HEK293 (cell line): ENCODE measurements around the gene NOP9.

Experiments
- ATF2 ChIP-seq: fragments of 450-650 bp; formaldehyde crosslinking; IDR thresholded peaks from 2 replicates; pipeline ENCODE4 v1.5.1; 2016; ENCODE audit warnings: missing biosample characterization, missing genetic modification characterization, low read depth
- BCL6B ChIP-seq: fragments of 450-650 bp; formaldehyde crosslinking; IDR thresholded peaks from 2 replicates; pipeline ENCODE4 v1.5.1; 2017; ENCODE audit warnings: missing biosample characterization, missing genetic modification characterization
- REST ChIP-seq: fragments of 450-650 bp; formaldehyde crosslinking; IDR thresholded peaks from 2 replicates; pipeline ENCODE4 v1.5.1; 2016; ENCODE audit warnings: missing biosample characterization, missing genetic modification characterization
- ZBTB49 ChIP-seq: fragments of 450-650 bp; formaldehyde crosslinking; IDR thresholded peaks from 2 replicates; pipeline ENCODE4 v1.5.1; 2016; ENCODE audit warnings: missing biosample characterization, missing genetic modification characterization, low read depth
- ZNF501 ChIP-seq: fragments of 450-650 bp; formaldehyde crosslinking; IDR thresholded peaks from 2 replicates; pipeline ENCODE4 v1.5.1; 2016; ENCODE audit warnings: missing biosample characterization, missing genetic modification characterization
- ZNF514 ChIP-seq: fragments of 450-650 bp; formaldehyde crosslinking; IDR thresholded peaks from 2 replicates; pipeline ENCODE4 v1.5.1; 2016; ENCODE audit warnings: missing biosample characterization, missing genetic modification characterization

- TF ChIP-seq ZBTB49 (tag by site-specific recombination): no peak
- no peak for TF ChIP-seq REST (tag by site-specific recombination)
- no peak for TF ChIP-seq ATF2 (tag by site-specific recombination)
- TF ChIP-seq ZNF501 (tag by site-specific recombination): no peak
- no peak for TF ChIP-seq ZNF514
- TF ChIP-seq BCL6B: no peak
These were observed 16.9 kb upstream of the NOP9 start for GRCh38 chr14:24282736-24283135.
